Neutrophil (primary cell): ENCODE results near the gene IRF3.

Experiments
- H3K27ac ChIP-seq: fragments of 200-600 bp; sonication (generic); 2 replicates; pipeline ENCODE4 v1.5.1; 2016; ENCODE audit warnings: mild to moderate bottlenecking, moderate library complexity
- H3K27me3 ChIP-seq: fragments of 200-600 bp; sonication (generic); 2 replicates; pipeline ENCODE4 v1.6.0; 2016; ENCODE audit warnings: mild to moderate bottlenecking
- H3K36me3 ChIP-seq: fragments of 200-600 bp; sonication (generic); 2 replicates; pipeline ENCODE4 v1.5.1; 2017
- H3K4me1 ChIP-seq, 2 experiments: fragments of 200-600 bp in 1 of 2; sonication (generic) in 1 of 2; 1 replicate in 1 of 2; 2 replicates in 1 of 2; pipeline versions ENCODE4 v1.5.1 to v1.6.1; 2013 to 2016; ENCODE audit warnings: low read depth in 1 of 2, low read length in 1 of 2, mild to moderate bottlenecking in 1 of 2, moderate library complexity in 1 of 2; ENCODE audit not compliant: control insufficient read depth in 1 of 2, insufficient read depth in 1 of 2
- H3K4me3 ChIP-seq, 2 experiments: fragments of 200-600 bp in 1 of 2; sonication (generic) in 1 of 2; 1 replicate in 1 of 2; 2 replicates in 1 of 2; pipeline ENCODE4 v1.5.1; 2013 to 2016; ENCODE audit warnings: low read depth in 1 of 2, low read length in 1 of 2, mild to moderate bottlenecking in 1 of 2, moderate library complexity in 1 of 2
- H3K9me3 ChIP-seq: fragments of 200-600 bp; sonication (generic); 2 replicates; pipeline ENCODE4 v1.5.1; 2016
- CTCF ChIP-seq: fragments of 200-600 bp; sonication (generic); IDR thresholded peaks from 2 replicates; pipeline ENCODE4 v1.5.1; 2016; ENCODE audit warnings: antibody characterized with exemption

Gene IRF3

DNA sequence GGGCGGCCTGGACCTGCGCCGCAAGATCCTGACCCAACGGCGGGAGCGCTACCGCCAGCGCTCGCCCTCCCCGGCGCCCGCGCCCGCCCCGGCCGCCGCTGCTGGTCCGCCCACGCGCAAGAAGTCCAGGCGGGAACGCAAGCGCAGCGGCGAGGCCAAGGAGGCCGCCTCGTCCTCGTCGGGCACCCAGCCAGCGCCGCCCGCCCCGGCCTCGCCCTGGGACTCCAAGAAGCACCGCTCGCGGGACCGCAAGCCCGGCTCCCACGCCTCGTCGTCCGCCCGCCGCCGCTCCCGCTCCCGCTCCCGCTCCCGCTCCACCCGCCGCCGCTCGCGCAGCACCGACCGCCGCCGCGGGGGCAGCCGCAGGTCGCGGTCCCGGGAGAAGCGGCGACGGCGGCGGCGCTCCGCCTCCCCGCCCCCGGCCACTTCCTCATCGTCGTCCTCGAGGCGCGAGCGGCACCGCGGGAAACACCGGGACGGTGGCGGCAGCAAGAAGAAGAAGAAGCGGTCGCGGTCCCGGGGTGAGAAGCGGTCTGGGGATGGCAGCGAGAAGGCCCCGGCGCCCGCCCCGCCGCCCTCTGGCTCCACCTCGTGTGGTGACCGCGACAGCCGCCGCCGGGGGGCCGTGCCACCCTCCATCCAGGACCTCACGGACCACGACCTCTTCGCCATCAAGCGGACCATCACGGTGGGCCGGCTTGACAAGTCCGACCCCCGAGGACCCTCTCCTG, 13.7 kb downstream of the IRF3 start:
- H3K9me3 ChIP-seq = no peaks in the 10 kb centered on the region
- no peaks in the 10 kb centered on the region for H3K27me3 ChIP-seq
- no peak overlapping the region for H3K4me3 ChIP-seq
- peaks cover 94% of the 10 kb centered on the region for H3K36me3 ChIP-seq
- H3K4me1 ChIP-seq = no peaks in the 10 kb centered on the region
- H3K27ac ChIP-seq = no peak overlapping the region
- TF ChIP-seq CTCF = no peak

- Histone ChIP-seq H3K4me1 (no peaks in the 10 kb centered on the region), H3K27me3 (no peaks in the 10 kb centered on the region), H3K4me3 (no peak overlapping the region), H3K36me3 (peaks cover 94% of the 10 kb centered on the region), H3K27ac (no peak overlapping the region), H3K9me3 (no peaks in the 10 kb centered on the region)
- TF ChIP-seq CTCF = no peak
These were observed 14.4 kb downstream of the IRF3 start for GRCh38 chr19:49651029-49651819.

- Histone ChIP-seq H3K4me3 (no peak overlapping the region), H3K4me1 (peaks cover 10 to 15% of the 10 kb centered on the region in 2 experiments), H3K27ac (no peak overlapping the region), H3K27me3 (no peaks in the 10 kb centered on the region), H3K9me3 (no peaks in the 10 kb centered on the region), H3K36me3 (peaks cover 65% of the 10 kb centered on the region)
- no peak for TF ChIP-seq CTCF
These were observed 19.1 kb downstream of the IRF3 start for GRCh38 chr19:49646586-49646985.

GRCh38 chr19:49645995-49646394, 19.7 kb downstream of the IRF3 start:
- Histone ChIP-seq H3K27me3 (no peaks in the 10 kb centered on the region), H3K36me3 (peaks cover 60% of the 10 kb centered on the region), H3K4me1 (peaks cover 16 to 21% of the 10 kb centered on the region in 2 experiments), H3K27ac (no peak overlapping the region), H3K4me3 (no peak overlapping the region), H3K9me3 (no peaks in the 10 kb centered on the region)
- no peak for TF ChIP-seq CTCF

GRCh38 chr19:49645592-49645991, 20.1 kb downstream of the IRF3 start:
- no peak overlapping the region for H3K27ac ChIP-seq
- H3K36me3 ChIP-seq = peaks cover 56% of the 10 kb centered on the region
- no peak overlapping the region for H3K4me3 ChIP-seq
- no peak for TF ChIP-seq CTCF
- peaks cover 20 to 25% of the 10 kb centered on the region in 2 experiments for H3K4me1 ChIP-seq
- H3K27me3 ChIP-seq = no peaks in the 10 kb centered on the region
- no peaks in the 10 kb centered on the region for H3K9me3 ChIP-seq
